K562 (cell line): ENCODE data around the gene TSPAN16. TPM values are rescaled to one million over a fixed set of nuclear protein-coding genes. Genes with fewer than 3 reads are reported as not detected.

Experiments
- ETV5 ChIP-seq: sonication (generic); formaldehyde crosslinking; IDR thresholded peaks from 2 replicates; pipeline ENCODE4 v1.4.0; 2020; ENCODE audit warnings: low read depth, mild to moderate bottlenecking, missing genetic modification reagents
- HDAC8 ChIP-seq: fragments of 450-650 bp; IDR thresholded peaks from 2 replicates; pipeline ENCODE4 v1.6.1; 2016; ENCODE audit warnings: mild to moderate bottlenecking, missing genetic modification characterization, moderate library complexity, missing compliant biosample characterization
- JUND ChIP-seq, 2 experiments: IDR thresholded peaks; 2 replicates in 1 of 2; 3 replicates in 1 of 2; pipeline ENCODE4 v1.6.1; 2011; ENCODE audit warnings: borderline replicate concordance in 2 of 2, low read depth in 2 of 2, low read length in 2 of 2, improper control_type of control experiment in 1 of 2, missing biosample characterization in 1 of 2, missing genetic modification characterization in 1 of 2, missing genetic modification reagents in 1 of 2
- KDM1A ChIP-seq, 2 experiments: fragments of 450-650 bp; IDR thresholded peaks; 2 replicates each; pipeline ENCODE4 v1.6.1; 2016; ENCODE audit warnings: mild to moderate bottlenecking in 2 of 2
- NCOA4 ChIP-seq: fragments of 450-650 bp; IDR thresholded peaks from 2 replicates; pipeline ENCODE4 v1.6.1; 2018; ENCODE audit warnings: mild to moderate bottlenecking; ENCODE audit not compliant: partially characterized antibody
- POLR2G ChIP-seq: fragments of 200-400 bp; formaldehyde crosslinking; IDR thresholded peaks from 2 replicates; pipeline ENCODE4 v1.6.1; 2017; ENCODE audit warnings: low read depth, mild to moderate bottlenecking, antibody characterized with exemption, low read length, moderate library complexity
- SNAPC5 ChIP-seq: fragments of 250-450 bp; sonication (Bioruptor Pico); IDR thresholded peaks from 2 replicates; pipeline ENCODE4 v1.8.0; 2021; ENCODE audit warnings: moderate library complexity, mild to moderate bottlenecking, inconsistent platforms
- TCF15 ChIP-seq: fragments of 250-450 bp; sonication (Bioruptor Pico); IDR thresholded peaks from 2 replicates; pipeline ENCODE4 v1.8.0; 2022; ENCODE audit warnings: moderate library complexity, mild to moderate bottlenecking, inconsistent platforms
- TSHZ1 ChIP-seq: fragments of 250-450 bp; sonication (Bioruptor Pico); IDR thresholded peaks from 2 replicates; pipeline ENCODE4 v1.4.0; 2020; ENCODE audit warnings: mild to moderate bottlenecking, moderate library complexity
- XRCC5 ChIP-seq: fragments of 200-400 bp; formaldehyde crosslinking; IDR thresholded peaks from 2 replicates; pipeline ENCODE4 v1.6.1; 2017; ENCODE audit warnings: low read depth, mild to moderate bottlenecking, low read length
- ZBTB33 ChIP-seq: sonication (generic); formaldehyde crosslinking; IDR thresholded peaks from 2 replicates; pipeline ENCODE4 v1.8.1; 2023; ENCODE audit warnings: mild to moderate bottlenecking, missing genetic modification reagents
- ZNF24 ChIP-seq: fragments of 450-650 bp; IDR thresholded peaks from 2 replicates; pipeline ENCODE4 v1.6.1; 2016
- ZNF384 ChIP-seq: IDR thresholded peaks from 2 replicates; pipeline ENCODE4 v1.6.1; 2012; ENCODE audit warnings: low read depth, low read length, improper control_type of control experiment
- polyA plus RNA-seq, 8 experiments: library from polyadenylated mRNA; depleted of rRNA in 4 of 8; stranded (reverse) in 5 of 8; unstranded in 3 of 8; fragments of >200 nt; fragmentation: Nextera tagmentation in 2 of 8; fragmentation: Illumina TruSeq in 1 of 8; extraction: Ambion mirVana in 2 of 8; extraction: Trizol in 1 of 8; gene quantifications; 2 replicates each; pipeline versions ENCODE4 v1.2.1 to v1.2.3, GENCODE V29; 2011 to 2014; ENCODE audit warnings: inconsistent platforms in 1 of 8, missing spikeins in 1 of 8
- total RNA-seq, 7 experiments: library from RNA; depleted of rRNA in 6 of 7; stranded (reverse); fragments of >200 nt in 6 of 7; fragmentation: Illumina TruSeq in 2 of 7; extraction: Trizol in 2 of 7; gene quantifications; 2 replicates each; pipeline versions ENCODE4 v1.2.1 to v1.2.3, GENCODE V29; 2011 to 2021; ENCODE audit warnings: low replicate concordance in 1 of 7
- TF ChIP-seq, protein P1 (sequence below), 2 experiments: fragments of 450-650 bp; IDR thresholded peaks; 2 replicates each; pipeline ENCODE4 v1.6.1; 2018; ENCODE audit warnings: mild to moderate bottlenecking in 2 of 2, low read depth in 1 of 2; ENCODE audit not compliant: partially characterized antibody in 2 of 2

Gene TSPAN16
- total and polyA plus RNA-seq, 9 of the 15 experiments (the other 6 are each of a cell fraction or from before 2014, with no cell fraction given): not detected

DNA sequence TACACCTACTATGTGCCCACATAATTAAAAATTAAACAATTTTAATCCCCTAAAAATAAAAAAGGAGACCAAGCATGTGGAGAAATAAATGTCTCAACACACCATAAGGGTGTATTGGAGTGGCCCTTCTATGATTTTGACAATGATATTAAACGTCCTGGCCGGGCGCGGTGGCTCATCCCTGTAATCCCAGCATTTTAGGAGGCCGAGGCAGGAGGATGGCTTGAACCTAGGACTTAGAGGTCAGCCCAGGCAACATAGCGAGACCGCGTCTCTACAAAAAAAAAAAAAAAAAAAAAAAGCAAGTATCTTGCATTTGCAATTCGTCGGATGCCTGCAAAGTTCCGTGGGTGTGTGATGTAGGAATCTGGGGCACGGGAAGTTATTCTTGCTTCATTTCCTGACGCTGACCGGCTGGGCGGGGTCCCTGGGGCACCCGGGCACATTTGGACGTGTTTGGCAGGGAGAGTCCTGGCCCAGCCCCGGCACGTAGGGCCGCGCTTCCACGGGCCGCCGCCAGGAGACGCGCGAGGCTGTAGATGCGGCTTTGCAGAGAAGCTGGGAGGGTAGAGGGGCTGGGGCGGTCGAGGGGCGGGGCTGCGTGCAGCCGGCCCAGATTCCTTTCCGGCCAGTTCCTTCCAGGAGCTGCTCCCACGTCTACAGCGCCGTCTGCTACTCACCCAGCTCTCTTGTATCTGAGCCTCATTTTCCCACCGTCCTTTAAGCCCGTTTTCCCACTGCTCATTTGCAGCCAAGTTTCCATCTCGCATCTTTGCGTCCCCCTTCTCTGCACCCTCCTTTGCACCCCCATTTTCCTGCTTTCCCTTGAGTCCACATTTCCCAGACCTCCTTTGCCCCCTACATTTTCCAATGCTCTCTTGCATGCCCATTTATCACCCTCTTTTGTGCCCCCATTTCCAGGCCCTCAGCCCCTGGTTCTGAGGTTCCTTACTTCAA lies 2.2 kb upstream of the TSPAN16 start (continued):
- TF ChIP-seq, protein P1, sequence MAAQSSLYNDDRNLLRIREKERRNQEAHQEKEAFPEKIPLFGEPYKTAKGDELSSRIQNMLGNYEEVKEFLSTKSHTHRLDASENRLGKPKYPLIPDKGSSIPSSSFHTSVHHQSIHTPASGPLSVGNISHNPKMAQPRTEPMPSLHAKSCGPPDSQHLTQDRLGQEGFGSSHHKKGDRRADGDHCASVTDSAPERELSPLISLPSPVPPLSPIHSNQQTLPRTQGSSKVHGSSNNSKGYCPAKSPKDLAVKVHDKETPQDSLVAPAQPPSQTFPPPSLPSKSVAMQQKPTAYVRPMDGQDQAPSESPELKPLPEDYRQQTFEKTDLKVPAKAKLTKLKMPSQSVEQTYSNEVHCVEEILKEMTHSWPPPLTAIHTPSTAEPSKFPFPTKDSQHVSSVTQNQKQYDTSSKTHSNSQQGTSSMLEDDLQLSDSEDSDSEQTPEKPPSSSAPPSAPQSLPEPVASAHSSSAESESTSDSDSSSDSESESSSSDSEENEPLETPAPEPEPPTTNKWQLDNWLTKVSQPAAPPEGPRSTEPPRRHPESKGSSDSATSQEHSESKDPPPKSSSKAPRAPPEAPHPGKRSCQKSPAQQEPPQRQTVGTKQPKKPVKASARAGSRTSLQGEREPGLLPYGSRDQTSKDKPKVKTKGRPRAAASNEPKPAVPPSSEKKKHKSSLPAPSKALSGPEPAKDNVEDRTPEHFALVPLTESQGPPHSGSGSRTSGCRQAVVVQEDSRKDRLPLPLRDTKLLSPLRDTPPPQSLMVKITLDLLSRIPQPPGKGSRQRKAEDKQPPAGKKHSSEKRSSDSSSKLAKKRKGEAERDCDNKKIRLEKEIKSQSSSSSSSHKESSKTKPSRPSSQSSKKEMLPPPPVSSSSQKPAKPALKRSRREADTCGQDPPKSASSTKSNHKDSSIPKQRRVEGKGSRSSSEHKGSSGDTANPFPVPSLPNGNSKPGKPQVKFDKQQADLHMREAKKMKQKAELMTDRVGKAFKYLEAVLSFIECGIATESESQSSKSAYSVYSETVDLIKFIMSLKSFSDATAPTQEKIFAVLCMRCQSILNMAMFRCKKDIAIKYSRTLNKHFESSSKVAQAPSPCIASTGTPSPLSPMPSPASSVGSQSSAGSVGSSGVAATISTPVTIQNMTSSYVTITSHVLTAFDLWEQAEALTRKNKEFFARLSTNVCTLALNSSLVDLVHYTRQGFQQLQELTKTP (IDR thresholded peaks at IDR 0.05; ENCODE audit: low read depth in 1 of 2, partially characterized antibody in 2 of 2): peak in 1 of 2 experiments; percentile 26
- TF ChIP-seq NCOA4: peak; percentile 41
- TF ChIP-seq ZNF384: peak; percentile 67
- TF ChIP-seq XRCC5: 0 out of 2 replicates have a peak, but pooled peaks have one; percentile 57
- TF ChIP-seq ZBTB33: peak; percentile 79
- no peak for TF ChIP-seq TSHZ1 (CRISPR knock-in tag)
- no peak for TF ChIP-seq HDAC8 (tag)
- TF ChIP-seq JUND (IDR thresholded peaks at IDR 0.05; ENCODE audit: borderline replicate concordance, low read depth, low read length): peak; percentile 32; the same call in 1 of the 2 replicates
- TF ChIP-seq JUND (tag; IDR thresholded peaks at IDR 0.05; ENCODE audit: borderline replicate concordance, low read depth, low read length): no peak; the same call in 2 of the 3 replicates
- TF ChIP-seq ZNF24: peak; percentile 24; the same call in 1 of the 2 replicates
- TF ChIP-seq TCF15 (CRISPR knock-in tag): no peak
- 0 out of 2 replicates have a peak, but pooled peaks have one; percentile 28 for TF ChIP-seq ETV5 (CRISPR knock-in tag)
- TF ChIP-seq KDM1A (IDR thresholded peaks at IDR 0.05): 0 out of 4 replicates have a peak, but pooled peaks of 1 of the 2 experiments have one; percentile 19
- TF ChIP-seq POLR2G: no peak
- TF ChIP-seq SNAPC5: no peak
